ENCODE results near the gene ZNF614. TPM values are rescaled to one million over a fixed set of nuclear protein-coding genes. Genes with fewer than 3 reads are reported as not detected.

The ZNF614 gene
- total RNA-seq, 1 experiment from 2014 or later: 3.6 TPM

Other genes starting within 250 kb of the ZNF614 start
- not detected for gene FPR3, start 233.2 kb downstream of the ZNF614 start, total RNA-seq (2021; ENCODE audit: unreplicated experiment)
- 5.8 TPM for gene ZNF577, start 140.4 kb downstream of the ZNF614 start, total RNA-seq (2021; ENCODE audit: unreplicated experiment)
- 7.3 TPM for gene ZNF649, start 123.4 kb downstream of the ZNF614 start, total RNA-seq (2021; ENCODE audit: unreplicated experiment)
- gene ZNF613, start 100.9 kb downstream of the ZNF614 start, total RNA-seq (2021; ENCODE audit: unreplicated experiment): 2.2 TPM
- 2.3 TPM for gene ZNF350, start 41.5 kb downstream of the ZNF614 start, total RNA-seq (2021; ENCODE audit: unreplicated experiment)
- gene ZNF615, start 20.2 kb downstream of the ZNF614 start, total RNA-seq (2021; ENCODE audit: unreplicated experiment): 1.6 TPM
- gene ZNF432, start 20.5 kb upstream of the ZNF614 start, total RNA-seq (2021; ENCODE audit: unreplicated experiment): 0.64 TPM
- 0.10 TPM for gene ZNF841, start 67.4 kb upstream of the ZNF614 start, total RNA-seq (2021; ENCODE audit: unreplicated experiment)
- 9.7 TPM for gene ZNF616, start 111.6 kb upstream of the ZNF614 start, total RNA-seq (2021; ENCODE audit: unreplicated experiment)
- not detected for gene ZNF836, start 143.2 kb upstream of the ZNF614 start, total RNA-seq (2021; ENCODE audit: unreplicated experiment)
- gene PPP2R1A, start 161.7 kb upstream of the ZNF614 start, total RNA-seq (2021; ENCODE audit: unreplicated experiment): 266 TPM
- 17.9 TPM for gene ZNF766, start 241.2 kb upstream of the ZNF614 start, total RNA-seq (2021; ENCODE audit: unreplicated experiment)

Measured in HCT116 (cell line).